PC-3 (cell line): ENCODE results near the gene DOCK4. TPM values are rescaled to one million over a fixed set of nuclear protein-coding genes. Genes with fewer than 3 reads are reported as not detected.

Experiments used
- ATAC-seq: fragments of 200-7000 bp; cut with Tn5 transposase; 2 replicates; pipeline ENCODE4 v1.9.1; 2020; ENCODE audit warnings: mild to moderate bottlenecking, moderate library complexity
- BruUV-seq: library from RNA; stranded (reverse); fragments of 400-500 nt; replicated peaks from 2 replicates; lab custom pipeline; 2021; lab: Mats Ljungman, UMichigan
- CTCF ChIA-PET: fragments of 300-600 bp; sonication (Branson Sonifier 250); formaldehyde crosslinking; loops from one replicate; lab custom pipeline; 2022; ENCODE audit warnings: antibody characterized with exemption; lab: Charles Lee
- POLR2A ChIA-PET: fragments of 300-600 bp; sonication (Branson Sonifier 250); formaldehyde crosslinking; loops from one replicate; lab custom pipeline; 2022; ENCODE audit warnings: antibody characterized with exemption; ENCODE audit not compliant: unreplicated experiment; lab: Charles Lee
- DNase-seq: peaks from one replicate; pipeline ENCODE4 v3.0.0-alpha.2; 2015
- H2AFZ ChIP-seq: fragments of 300-600 bp; sonication (generic); 2 replicates; pipeline ENCODE4 v1.6.0; 2016; ENCODE audit warnings: antibody characterized with exemption, low read length
- H3F3A ChIP-seq: fragments of 300-600 bp; sonication (generic); one replicate; pipeline ENCODE4 v1.6.0; 2017; ENCODE audit warnings: antibody characterized with exemption, low read length, control low read depth, mild to moderate bottlenecking; ENCODE audit not compliant: unreplicated experiment
- H3K27ac ChIP-seq: fragments of 300-600 bp; sonication (generic); 2 replicates; pipeline ENCODE4 v1.5.1; 2016; ENCODE audit warnings: mild to moderate bottlenecking, low read length
- H3K27me3 ChIP-seq: fragments of 300-600 bp; sonication (generic); 2 replicates; pipeline ENCODE4 v1.6.1; 2016; ENCODE audit warnings: low read length, mixed read lengths
- H3K36me3 ChIP-seq: fragments of 300-600 bp; sonication (generic); 2 replicates; pipeline ENCODE4 v1.6.1; 2016; ENCODE audit warnings: low read depth, mixed run types, low read length, mixed read lengths
- H3K4me1 ChIP-seq: fragments of 300-600 bp; sonication (generic); 2 replicates; pipeline ENCODE4 v1.5.1; 2016; ENCODE audit warnings: low read length; ENCODE audit not compliant: insufficient read depth
- H3K4me2 ChIP-seq: fragments of 300-600 bp; sonication (generic); 2 replicates; pipeline ENCODE4 v1.6.0; 2016; ENCODE audit warnings: low read length
- H3K4me3 ChIP-seq: fragments of 300-600 bp; sonication (generic); 2 replicates; pipeline ENCODE4 v1.5.1; 2016; ENCODE audit warnings: mild to moderate bottlenecking, low read length, mixed read lengths
- H3K79me2 ChIP-seq: fragments of 300-600 bp; sonication (generic); 2 replicates; pipeline ENCODE4 v1.6.1; 2017; ENCODE audit warnings: low read length, mixed read lengths
- H3K9ac ChIP-seq: fragments of 300-600 bp; sonication (generic); 2 replicates; pipeline ENCODE4 v1.6.0; 2016; ENCODE audit warnings: mild to moderate bottlenecking, low read length
- H3K9me2 ChIP-seq: fragments of 300-600 bp; sonication (generic); replicated peaks from 2 replicates; pipeline ENCODE4 v1.6.1; 2016; ENCODE audit warnings: mixed run types, low read length, mixed read lengths
- H3K9me3 ChIP-seq: fragments of 300-600 bp; sonication (generic); 2 replicates; pipeline ENCODE4 v1.6.1; 2016; ENCODE audit warnings: low read length, mixed read lengths
- H4K20me1 ChIP-seq: fragments of 300-600 bp; sonication (generic); 2 replicates; pipeline ENCODE4 v1.6.1; 2016; ENCODE audit warnings: low read length, mixed read lengths
- CTCF ChIP-seq: fragments of 300-600 bp; sonication (generic); conservative IDR thresholded peaks from 2 replicates; pipeline ENCODE4 v1.5.1; 2017; ENCODE audit warnings: antibody characterized with exemption, low read depth, mild to moderate bottlenecking, low read length
- EZH2 ChIP-seq: fragments of 300-600 bp; sonication (generic); IDR thresholded peaks from one replicate; pipeline ENCODE4 v1.6.1; 2017; ENCODE audit warnings: antibody characterized with exemption, mild to moderate bottlenecking, low read length; ENCODE audit not compliant: unreplicated experiment
- EZH2phosphoT487 ChIP-seq: fragments of 300-600 bp; sonication (generic); IDR thresholded peaks from 2 replicates; pipeline ENCODE4 v1.6.1; 2018; ENCODE audit warnings: mild to moderate bottlenecking, antibody characterized with exemption, low read length, borderline replicate concordance
- intact Hi-C: fragments of 100-400 bp; cut with micrococcal nuclease; formaldehyde crosslinking; loops from 2 replicates; pipeline ENCODE4 v1.9.0; 2023
- total RNA-seq: library from RNA; depleted of rRNA; stranded (reverse); fragments of >200 nt; gene quantifications from 2 replicates; pipeline ENCODE4 v1.2.3, GENCODE V29; 2014

Gene DOCK4
- total RNA-seq, 1 experiment from 2014 or later, result 25.4 TPM

GRCh38 chr7:112135815-112136214 lies 70.4 kb downstream of the DOCK4 start:
- H3K36me3 ChIP-seq, result no peaks in the 10 kb centered on the region
- no peak overlapping the region for H3K4me3 ChIP-seq
- no peaks in the 10 kb centered on the region for H3K9me2 ChIP-seq
- intact Hi-C loops, result loop anchor here (2.0 kb wide), 1 partner anchor 49 kb away; no protein-coding TSS in a partner anchor
- H3K9me3 ChIP-seq, result no peaks in the 10 kb centered on the region
- H3K27ac ChIP-seq, result no peak overlapping the region
- peaks cover 5% of the 10 kb centered on the region for H3F3A ChIP-seq
- H3K4me1 ChIP-seq, result peaks cover 34% of the 10 kb centered on the region
- H3K4me2 ChIP-seq, result no peak overlapping the region
- CTCF ChIA-PET, result interaction anchor here (0.7 kb wide), 1 partner anchor 30 kb away, joined by 4 read pairs; no protein-coding TSS in a partner anchor
- no peak overlapping the region for H3K9ac ChIP-seq
- H3K79me2 ChIP-seq, result peaks cover 73% of the 10 kb centered on the region
- H4K20me1 ChIP-seq, result peaks cover 17% of the 10 kb centered on the region
- H3K27me3 ChIP-seq, result no peaks in the 10 kb centered on the region
- ATAC-seq, result no peak
- DNase-seq, result peak; percentile 18
- no peak for TF ChIP-seq EZH2
- no peak for TF ChIP-seq EZH2phosphoT487
- no peak for TF ChIP-seq CTCF
- H2AFZ ChIP-seq, result no peak overlapping the region
- POLR2A ChIA-PET, result no interaction called here
- no TSS peak for BruUV-seq

- TF ChIP-seq EZH2, result no peak
- no peak for TF ChIP-seq EZH2phosphoT487
- TF ChIP-seq CTCF, result no peak
- intact Hi-C loops, result no loop called here
Measured at GRCh38 chr7:112134039-112134438, 72.2 kb downstream of the DOCK4 start.

GRCh38 chr7:112133328-112133727 lies 72.9 kb downstream of the DOCK4 start:
- H3K4me3 ChIP-seq, result no peak overlapping the region
- H3K9ac ChIP-seq, result no peak overlapping the region
- no peaks in the 10 kb centered on the region for H3K27me3 ChIP-seq
- no peaks in the 10 kb centered on the region for H3K9me3 ChIP-seq
- intact Hi-C loops, result no loop called here
- BruUV-seq, result no TSS peak
- H3K4me1 ChIP-seq, result peaks cover 47% of the 10 kb centered on the region
- H3K4me2 ChIP-seq, result no peak overlapping the region
- H3K79me2 ChIP-seq, result peaks cover 60% of the 10 kb centered on the region
- peaks cover 5% of the 10 kb centered on the region for H3F3A ChIP-seq
- POLR2A ChIA-PET, result no interaction called here
- no peaks in the 10 kb centered on the region for H3K36me3 ChIP-seq
- no peaks in the 10 kb centered on the region for H3K9me2 ChIP-seq
- TF ChIP-seq EZH2, result no peak
- no peak for TF ChIP-seq EZH2phosphoT487
- TF ChIP-seq CTCF, result no peak
- DNase-seq (no peak), ATAC-seq (no peak)
- H3K27ac ChIP-seq, result no peak overlapping the region
- H2AFZ ChIP-seq, result no peak overlapping the region
- CTCF ChIA-PET, result no interaction called here
- H4K20me1 ChIP-seq, result peaks cover 14% of the 10 kb centered on the region

More at GRCh38 chr7:112134039-112134438, 72.2 kb downstream of the DOCK4 start:
- DNase-seq, result no peak
- no peak overlapping the region for H3K9ac ChIP-seq
- no peak overlapping the region for H2AFZ ChIP-seq
- peaks cover 5% of the 10 kb centered on the region for H3F3A ChIP-seq
- no TSS peak for BruUV-seq
- peaks cover 14% of the 10 kb centered on the region for H4K20me1 ChIP-seq
- H3K4me3 ChIP-seq, result no peak overlapping the region
- H3K4me1 ChIP-seq, result peaks cover 49% of the 10 kb centered on the region
- POLR2A ChIA-PET, result no interaction called here
- no peaks in the 10 kb centered on the region for H3K27me3 ChIP-seq
- no peaks in the 10 kb centered on the region for H3K9me2 ChIP-seq
- H3K9me3 ChIP-seq, result no peaks in the 10 kb centered on the region
- no peak overlapping the region for H3K4me2 ChIP-seq
- CTCF ChIA-PET, result no interaction called here
- peaks cover 62% of the 10 kb centered on the region for H3K79me2 ChIP-seq
- H3K27ac ChIP-seq, result no peak overlapping the region
- no peaks in the 10 kb centered on the region for H3K36me3 ChIP-seq
- ATAC-seq, result no peak
